ENCODE measurements around the gene MOB3A.

GRCh38 chr19:2038284-2039088 is 57.6 kb downstream of the MOB3A start:
- TF ChIP-seq CTCF (IDR thresholded peaks at IDR 0.05; ENCODE audit: low read depth, low read length) (no peak), POLR2A (IDR thresholded peaks at IDR 0.05; ENCODE audit: extremely low read depth, insufficient read length) (no peak), MAX (IDR thresholded peaks at IDR 0.05; ENCODE audit: low read depth, low read length) (no peak), MYC (IDR thresholded peaks at IDR 0.05; ENCODE audit: low read depth, low read length) (no peak)

Data from NB4 (cell line).